HL-60 (cell line): ENCODE results near the gene SUOX.
"Not testable (repeated sequence)": the region's sequence is repeated elsewhere in the genome, so short reads cannot be mapped to it uniquely, and the experiment has no call there.

Experiments used
- DNase-seq, 2 experiments: peaks; one replicate each; pipeline ENCODE4 v3.0.0-alpha.2; 2010 to 2020; ENCODE audit warnings: low read depth in 1 of 2, low spot score in 1 of 2
- H3K27ac ChIP-seq: fragments of 250-450 bp; sonication (Bioruptor Pico); replicated peaks from 2 replicates; pipeline ENCODE4 v1.5.1; 2020; ENCODE audit warnings: mild to moderate bottlenecking, moderate library complexity
- H3K27me3 ChIP-seq: fragments of 250-450 bp; sonication (Bioruptor Pico); 2 replicates; pipeline ENCODE4 v1.5.1; 2021; ENCODE audit warnings: mild to moderate bottlenecking, moderate library complexity; ENCODE audit not compliant: insufficient read depth, poor library complexity, severe bottlenecking
- H3K4me3 ChIP-seq: replicated peaks from 2 replicates; pipeline ENCODE4 v1.5.1; 2011; ENCODE audit warnings: mild to moderate bottlenecking, control low read depth, low read length; ENCODE audit not compliant: insufficient read depth
- GABPA ChIP-seq: IDR thresholded peaks from 2 replicates; pipeline ENCODE4 v1.6.1; 2012; ENCODE audit warnings: low read depth
- POLR2AphosphoS5 ChIP-seq: IDR thresholded peaks from 2 replicates; pipeline ENCODE4 v1.6.1; 2012; ENCODE audit warnings: low read depth
- SPI1 ChIP-seq: IDR thresholded peaks from 2 replicates; pipeline ENCODE4 v1.6.1; 2012; ENCODE audit warnings: low read depth, mild to moderate bottlenecking, borderline replicate concordance
- TF ChIP-seq, protein P1 (sequence below): IDR thresholded peaks from 2 replicates; pipeline ENCODE4 v1.6.1; 2012; ENCODE audit warnings: low read depth; ENCODE audit not compliant: insufficient replicate concordance
- TF ChIP-seq, protein P2 (sequence below): IDR thresholded peaks from one replicate; pipeline ENCODE4 v1.5.1; 2011; ENCODE audit warnings: low read length, control low read depth, inconsistent platforms; ENCODE audit not compliant: insufficient read depth

Gene SUOX

DNA sequence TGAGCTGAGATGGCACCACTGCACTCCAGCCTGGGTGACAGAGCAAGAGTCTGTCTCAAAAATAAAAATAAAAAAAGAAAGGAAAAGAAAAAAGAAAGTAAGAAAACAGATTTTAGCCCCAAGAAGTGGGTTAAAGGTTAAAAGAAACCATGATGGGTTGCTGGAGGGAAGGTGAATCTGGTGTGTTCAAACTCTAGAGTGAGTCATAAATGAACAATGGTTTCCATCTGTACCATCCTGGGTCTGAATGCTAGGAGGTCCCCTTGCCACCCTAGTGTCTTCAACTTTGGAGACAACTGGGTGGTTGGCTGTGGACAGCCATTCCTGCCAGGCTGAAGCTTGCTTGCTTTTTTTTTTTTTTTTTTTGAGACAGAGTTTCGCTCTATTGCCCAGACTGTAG is 43.1 kb downstream of the SUOX start:
- no peak for DNase-seq
- H3K27ac ChIP-seq = no peak overlapping the region
- no peaks in the 10 kb centered on the region for H3K27me3 ChIP-seq
- TF ChIP-seq, protein P1, sequence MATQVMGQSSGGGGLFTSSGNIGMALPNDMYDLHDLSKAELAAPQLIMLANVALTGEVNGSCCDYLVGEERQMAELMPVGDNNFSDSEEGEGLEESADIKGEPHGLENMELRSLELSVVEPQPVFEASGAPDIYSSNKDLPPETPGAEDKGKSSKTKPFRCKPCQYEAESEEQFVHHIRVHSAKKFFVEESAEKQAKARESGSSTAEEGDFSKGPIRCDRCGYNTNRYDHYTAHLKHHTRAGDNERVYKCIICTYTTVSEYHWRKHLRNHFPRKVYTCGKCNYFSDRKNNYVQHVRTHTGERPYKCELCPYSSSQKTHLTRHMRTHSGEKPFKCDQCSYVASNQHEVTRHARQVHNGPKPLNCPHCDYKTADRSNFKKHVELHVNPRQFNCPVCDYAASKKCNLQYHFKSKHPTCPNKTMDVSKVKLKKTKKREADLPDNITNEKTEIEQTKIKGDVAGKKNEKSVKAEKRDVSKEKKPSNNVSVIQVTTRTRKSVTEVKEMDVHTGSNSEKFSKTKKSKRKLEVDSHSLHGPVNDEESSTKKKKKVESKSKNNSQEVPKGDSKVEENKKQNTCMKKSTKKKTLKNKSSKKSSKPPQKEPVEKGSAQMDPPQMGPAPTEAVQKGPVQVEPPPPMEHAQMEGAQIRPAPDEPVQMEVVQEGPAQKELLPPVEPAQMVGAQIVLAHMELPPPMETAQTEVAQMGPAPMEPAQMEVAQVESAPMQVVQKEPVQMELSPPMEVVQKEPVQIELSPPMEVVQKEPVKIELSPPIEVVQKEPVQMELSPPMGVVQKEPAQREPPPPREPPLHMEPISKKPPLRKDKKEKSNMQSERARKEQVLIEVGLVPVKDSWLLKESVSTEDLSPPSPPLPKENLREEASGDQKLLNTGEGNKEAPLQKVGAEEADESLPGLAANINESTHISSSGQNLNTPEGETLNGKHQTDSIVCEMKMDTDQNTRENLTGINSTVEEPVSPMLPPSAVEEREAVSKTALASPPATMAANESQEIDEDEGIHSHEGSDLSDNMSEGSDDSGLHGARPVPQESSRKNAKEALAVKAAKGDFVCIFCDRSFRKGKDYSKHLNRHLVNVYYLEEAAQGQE = no peak
- no peak for TF ChIP-seq GABPA
- no peak for TF ChIP-seq POLR2AphosphoS5
- TF ChIP-seq, protein P2, sequence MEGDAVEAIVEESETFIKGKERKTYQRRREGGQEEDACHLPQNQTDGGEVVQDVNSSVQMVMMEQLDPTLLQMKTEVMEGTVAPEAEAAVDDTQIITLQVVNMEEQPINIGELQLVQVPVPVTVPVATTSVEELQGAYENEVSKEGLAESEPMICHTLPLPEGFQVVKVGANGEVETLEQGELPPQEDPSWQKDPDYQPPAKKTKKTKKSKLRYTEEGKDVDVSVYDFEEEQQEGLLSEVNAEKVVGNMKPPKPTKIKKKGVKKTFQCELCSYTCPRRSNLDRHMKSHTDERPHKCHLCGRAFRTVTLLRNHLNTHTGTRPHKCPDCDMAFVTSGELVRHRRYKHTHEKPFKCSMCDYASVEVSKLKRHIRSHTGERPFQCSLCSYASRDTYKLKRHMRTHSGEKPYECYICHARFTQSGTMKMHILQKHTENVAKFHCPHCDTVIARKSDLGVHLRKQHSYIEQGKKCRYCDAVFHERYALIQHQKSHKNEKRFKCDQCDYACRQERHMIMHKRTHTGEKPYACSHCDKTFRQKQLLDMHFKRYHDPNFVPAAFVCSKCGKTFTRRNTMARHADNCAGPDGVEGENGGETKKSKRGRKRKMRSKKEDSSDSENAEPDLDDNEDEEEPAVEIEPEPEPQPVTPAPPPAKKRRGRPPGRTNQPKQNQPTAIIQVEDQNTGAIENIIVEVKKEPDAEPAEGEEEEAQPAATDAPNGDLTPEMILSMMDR = no peak
- no peak for TF ChIP-seq SPI1
- no peak overlapping the region for H3K4me3 ChIP-seq

DNA sequence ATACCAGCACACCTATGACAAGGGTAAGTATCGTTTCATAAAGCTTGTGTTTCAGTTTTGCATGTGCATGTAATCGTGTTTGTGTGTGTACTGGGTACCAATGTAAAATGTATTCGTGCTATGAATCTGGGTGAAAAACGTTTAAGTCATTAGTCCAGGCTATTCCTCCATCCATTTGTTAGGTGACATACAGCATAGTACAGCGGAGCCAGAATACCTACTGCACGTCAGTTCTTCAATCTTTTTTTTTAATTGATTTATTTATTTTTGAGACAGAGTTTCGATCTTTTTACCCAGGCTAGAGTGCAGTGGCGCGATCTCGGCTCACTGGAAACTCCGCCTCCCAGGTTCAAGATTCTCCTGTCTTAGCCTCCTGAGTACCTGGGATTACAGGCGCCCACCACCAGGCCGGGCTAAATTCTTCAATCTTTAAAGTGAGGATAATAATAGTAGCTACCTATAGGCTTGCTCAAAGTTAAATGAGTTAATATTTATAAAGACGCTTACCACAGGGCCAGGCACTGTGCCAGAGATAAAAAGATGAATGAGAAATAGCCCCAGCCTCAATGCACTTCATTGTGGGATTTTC is 44.0 kb downstream of the SUOX start:
- Histone ChIP-seq H3K27ac (peak overlapping the region; percentile 49), H3K4me3 (peak overlapping the region; percentile 22), H3K27me3 (no peaks in the 10 kb centered on the region)
- TF ChIP-seq, protein P2 = no peak
- TF ChIP-seq SPI1 (no peak), POLR2AphosphoS5 (no peak), GABPA (no peak)
- TF ChIP-seq, protein P1 = no peak
- no peak for DNase-seq

DNA sequence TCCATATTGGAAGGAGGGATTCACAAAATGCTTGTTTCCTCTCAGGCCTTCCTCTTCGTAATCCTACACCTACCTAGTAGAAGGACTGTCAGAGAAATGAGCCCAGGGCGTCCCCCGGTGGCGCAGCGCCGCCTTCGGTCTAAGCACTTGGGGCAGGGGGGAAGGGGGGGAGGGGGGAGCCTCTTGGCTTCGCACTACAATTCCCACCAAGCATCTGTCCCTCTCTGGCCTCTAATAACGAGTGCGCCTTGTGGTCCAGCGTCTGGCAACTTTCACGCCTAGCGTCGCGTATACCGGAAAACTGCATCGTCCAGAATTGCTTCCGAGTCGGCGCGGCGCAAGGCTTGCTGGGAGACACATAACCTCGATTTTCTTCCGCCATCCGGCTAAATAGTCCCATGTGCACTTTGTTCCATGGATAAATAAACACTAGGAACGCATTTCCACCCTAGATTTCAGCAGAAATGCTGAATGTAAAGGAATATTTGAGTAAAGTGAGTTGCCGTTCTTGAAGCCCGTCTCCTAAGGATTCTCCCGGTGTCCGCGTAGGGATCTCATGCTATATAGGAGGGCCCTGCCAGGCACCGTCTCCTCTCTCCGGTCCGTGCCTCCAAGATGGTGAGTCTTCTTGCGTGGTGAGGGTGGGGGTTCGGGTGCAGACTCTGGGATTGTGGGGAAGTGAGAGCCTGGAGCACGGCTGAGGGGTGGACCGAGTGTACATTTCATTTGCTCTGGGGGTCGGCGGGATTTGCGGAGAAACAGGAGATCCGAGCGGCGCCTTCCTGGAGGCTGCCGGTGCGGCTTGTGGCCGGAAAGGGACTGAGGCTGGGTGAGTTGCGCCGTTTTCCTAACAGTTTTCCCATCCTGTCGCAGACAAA is 44.7 kb downstream of the SUOX start, which contains the start of gene RPS26:
TSS of gene RPS26 (plus strand) at position 367 of the 878 bp plus-strand sequence. CDS start at position 616, 249 bp downstream.
- no peaks in the 10 kb centered on the region for H3K27me3 ChIP-seq
- TF ChIP-seq, protein P2 = peak; percentile 32
- TF ChIP-seq, protein P1 = peak; percentile 82
- TF ChIP-seq POLR2AphosphoS5 (peak; percentile 100), SPI1 (peak; percentile 3; the same call in 1 of the 2 replicates), GABPA (peak; percentile 96)
- H3K4me3 ChIP-seq = peak within 1 kb of the TSS; percentile 80
- H3K27ac ChIP-seq = peak within 1 kb of the TSS; percentile 98
- peak; percentile 99 to 100 for DNase-seq

DNA sequence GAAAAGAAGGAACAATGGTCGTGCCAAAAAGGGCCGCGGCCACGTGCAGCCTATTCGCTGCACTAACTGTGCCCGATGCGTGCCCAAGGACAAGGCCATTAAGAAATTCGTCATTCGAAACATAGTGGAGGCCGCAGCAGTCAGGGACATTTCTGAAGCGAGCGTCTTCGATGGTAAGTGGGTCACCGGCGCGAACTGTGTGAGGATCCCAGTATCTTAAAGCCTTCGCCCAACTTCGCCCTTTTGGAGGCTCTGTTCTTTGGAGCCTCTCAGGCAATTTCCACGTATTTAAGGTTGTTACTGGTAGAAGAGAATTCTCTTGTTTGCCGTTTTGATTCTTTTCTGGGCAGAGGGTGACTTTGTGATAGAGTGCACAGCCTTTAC is 45.3 kb downstream of the SUOX start:
- Histone ChIP-seq H3K27ac (peak overlapping the region; percentile 98), H3K4me3 (peak overlapping the region; percentile 80)
- DNase-seq, H3K27me3 ChIP-seq: not testable (repeated sequence)
